Transverse colon (tissue), 1 donor: Measurements from ENCODE around the gene UBTFL1.

Experiments used
- EP300 ChIP-seq: sonication (generic); formaldehyde crosslinking; IDR thresholded peaks from one replicate; pipeline ENCODE4 v1.6.1; 2017; ENCODE audit warnings: antibody characterized with exemption, low read depth
- POLR2A ChIP-seq: fragments of 450-650 bp; IDR thresholded peaks from one replicate; pipeline ENCODE4 v1.6.1; 2016; ENCODE audit warnings: antibody characterized with exemption, mild to moderate bottlenecking, moderate library complexity

DNA sequence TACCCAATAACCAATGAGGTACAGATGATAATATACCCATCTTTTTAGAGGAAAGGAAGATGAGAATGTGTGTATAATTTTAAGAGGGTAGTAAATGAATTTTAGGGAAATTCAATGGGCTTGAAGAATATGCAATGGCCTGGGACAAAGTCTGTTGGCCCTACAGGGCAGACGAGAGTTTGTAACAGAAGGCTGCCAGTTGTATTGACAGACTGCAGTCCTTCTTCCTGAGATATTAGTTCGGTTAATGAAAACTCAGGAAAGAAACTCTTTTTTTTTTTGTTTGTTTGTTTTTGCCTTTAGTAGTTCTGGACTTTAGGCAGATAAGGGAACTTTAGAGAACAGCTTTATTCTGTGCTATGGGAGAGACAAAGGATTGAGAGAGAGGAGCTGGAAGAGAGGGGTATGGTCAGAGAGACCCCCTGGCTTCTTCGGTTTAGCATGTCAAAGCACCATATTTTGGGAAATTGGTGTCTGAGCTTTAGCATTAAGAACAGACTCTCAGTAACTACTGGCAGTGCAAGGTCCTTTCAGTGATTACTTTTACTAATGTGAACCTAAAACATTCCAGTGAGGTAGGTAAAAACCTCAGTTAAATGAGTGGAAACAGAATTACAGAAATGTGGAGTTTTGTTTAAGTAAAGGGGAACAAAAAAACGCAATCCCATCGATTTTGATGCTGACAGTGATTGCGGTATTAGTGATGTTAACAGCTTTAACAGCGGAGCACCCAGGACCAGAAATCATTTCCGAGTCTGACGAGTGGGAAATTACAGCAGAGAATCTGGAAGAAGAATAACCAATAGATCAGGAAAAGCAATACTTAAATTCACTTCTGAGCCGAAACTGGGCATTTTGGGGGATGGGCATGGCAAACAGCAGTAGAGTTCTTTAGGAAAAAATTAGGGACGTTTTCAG is 48.1 kb downstream of the UBTFL1 start:
- TF ChIP-seq EP300 (no peak), POLR2A (no peak)
